ENCODE data around the gene HADH.

- TF ChIP-seq CTCF (conservative IDR thresholded peaks at IDR 0.05; ENCODE audit: low read depth, low read length) (no peak), EZH2 (IDR thresholded peaks at IDR 0.05; ENCODE audit: borderline replicate concordance, low read depth, low read length, poor library complexity, severe bottlenecking) (no peak)
These were observed 41.9 kb downstream of the HADH start for GRCh38 chr4:108031427-108032083.
